Mesendoderm (in vitro differentiated cells): ENCODE measurements around the gene NPM1.
A peak's percentile ranks its signal among the peaks of the same experiment; 100 is the strongest.

Source experiments
- DNase-seq: peaks from one replicate; pipeline ENCODE4 v3.0.0; 2013
- H2AK5ac ChIP-seq: 2 replicates; pipeline ENCODE4 v1.6.1; 2013; ENCODE audit warnings: low read length, inconsistent platforms
- H2BK120ac ChIP-seq: 2 replicates; pipeline ENCODE4 v1.6.1; 2013; ENCODE audit warnings: low read depth, mild to moderate bottlenecking, low read length, moderate library complexity, mixed read lengths
- H2BK15ac ChIP-seq: replicated peaks from 2 replicates; pipeline ENCODE4 v1.6.1; 2013; ENCODE audit warnings: low read depth, mild to moderate bottlenecking, moderate library complexity
- H2BK5ac ChIP-seq: 2 replicates; pipeline ENCODE4 v1.6.1; 2013; ENCODE audit warnings: low read length, inconsistent platforms
- H3K18ac ChIP-seq: 2 replicates; pipeline ENCODE4 v1.6.1; 2013; ENCODE audit warnings: mild to moderate bottlenecking, low read length, mixed read lengths
- H3K23ac ChIP-seq: one replicate; pipeline ENCODE4 v1.6.1; 2013; ENCODE audit warnings: low read length
- H3K27ac ChIP-seq: 2 replicates; pipeline ENCODE4 v1.5.1; 2013; ENCODE audit warnings: low read depth, mild to moderate bottlenecking, inconsistent platforms, low read length, moderate library complexity
- H3K27me3 ChIP-seq: 2 replicates; pipeline ENCODE4 v1.6.1; 2013; ENCODE audit warnings: low read length, control low read depth, mild to moderate bottlenecking, inconsistent platforms; ENCODE audit not compliant: insufficient read depth, poor library complexity
- H3K36me3 ChIP-seq: 2 replicates; pipeline ENCODE4 v1.6.1; 2013; ENCODE audit warnings: low read length, inconsistent platforms; ENCODE audit not compliant: control insufficient read depth, insufficient read depth
- H3K4ac ChIP-seq: one replicate; pipeline ENCODE4 v1.6.1; 2013; ENCODE audit warnings: low read depth, mild to moderate bottlenecking, low read length, moderate library complexity
- H3K4me1 ChIP-seq: 2 replicates; pipeline ENCODE4 v1.6.1; 2013; ENCODE audit warnings: low read depth, low read length, inconsistent platforms; ENCODE audit not compliant: control insufficient read depth
- H3K4me2 ChIP-seq: 2 replicates; pipeline ENCODE4 v1.6.1; 2013; ENCODE audit warnings: low read length
- H3K4me3 ChIP-seq: 2 replicates; pipeline ENCODE4 v1.5.1; 2013; ENCODE audit warnings: mild to moderate bottlenecking, low read length
- H3K56ac ChIP-seq: one replicate; pipeline ENCODE4 v1.6.1; 2013; ENCODE audit warnings: low read length
- H3K79me1 ChIP-seq: 2 replicates; pipeline ENCODE4 v1.6.1; 2013; ENCODE audit warnings: low read length, inconsistent platforms
- H3K79me2 ChIP-seq: 2 replicates; pipeline ENCODE4 v1.6.1; 2013; ENCODE audit warnings: mild to moderate bottlenecking, low read length; ENCODE audit not compliant: control insufficient read depth, insufficient read depth
- H3K9ac ChIP-seq: 2 replicates; pipeline ENCODE4 v1.6.1; 2013; ENCODE audit warnings: low read length, inconsistent platforms
- H4K5ac ChIP-seq: one replicate; pipeline ENCODE4 v1.6.1; 2013; ENCODE audit warnings: low read length
- H4K8ac ChIP-seq: one replicate; pipeline ENCODE4 v1.6.1; 2013; ENCODE audit warnings: low read depth, mild to moderate bottlenecking, control low read depth, low read length, moderate library complexity
- WGBS: extraction: QIAGEN DNeasy Blood & Tissue Kit; methylation state at CpG from one replicate; pipeline ENCODE4 v1.1.7; 2013; ENCODE audit warnings: low lambda C conversion rate, missing lambda C conversion rate; ENCODE audit not compliant: insufficient coverage; ENCODE audit errors: extremely low coverage; 5-methylcytosine and 5-hydroxymethylcytosine counted together

Gene NPM1

DNA sequence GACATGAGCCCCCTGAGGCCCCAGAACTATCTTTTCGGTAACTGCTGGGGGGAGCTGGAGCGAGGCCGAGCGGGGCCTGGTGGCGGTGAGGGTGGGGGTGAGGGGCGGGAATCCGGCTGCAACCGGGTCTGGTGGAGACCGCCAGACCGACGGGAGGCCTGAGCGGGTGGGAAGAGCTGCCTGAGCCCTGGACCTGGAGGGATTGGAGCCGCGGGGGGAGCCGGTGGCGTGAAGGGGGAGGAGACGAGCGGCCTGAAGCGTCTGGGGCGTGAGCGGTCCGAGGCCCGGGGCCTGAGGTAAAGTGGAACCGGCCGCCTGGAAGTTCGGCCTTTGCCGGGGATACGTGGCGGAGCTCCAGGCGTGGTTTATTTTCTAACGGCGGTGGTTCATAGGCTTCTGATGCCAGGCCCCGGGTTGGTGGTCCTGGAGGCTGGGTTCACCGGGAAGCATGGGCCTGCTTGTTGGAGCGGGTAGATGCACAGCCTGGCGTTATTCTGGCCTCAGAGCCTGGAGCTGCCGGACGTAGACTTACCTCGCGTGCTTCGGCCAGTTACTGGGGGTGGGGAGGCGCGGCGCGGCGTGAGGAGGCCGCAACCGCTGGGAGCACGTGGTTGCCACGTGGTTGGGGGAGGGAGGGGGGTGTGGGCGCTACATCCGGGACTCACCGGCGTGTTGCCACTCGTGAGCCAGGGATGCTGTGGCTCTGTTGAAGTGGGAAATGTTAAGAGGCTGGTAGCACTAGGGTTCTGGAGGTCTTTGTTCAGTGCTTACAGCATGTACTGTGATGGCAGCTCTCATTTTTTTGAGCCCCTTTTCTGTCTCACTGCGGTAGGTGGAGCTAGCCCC lies 544 bp downstream of the NPM1 start:
- Histone ChIP-seq H2BK5ac (peak overlapping the region; percentile 41), H3K18ac (peak overlapping the region; percentile 80), H3K4me1 (peaks cover 2% of the 10 kb centered on the region), H3K27ac (peak overlapping the region; percentile 65), H2AK5ac (no peak overlapping the region), H4K8ac (no peak overlapping the region), H3K36me3 (peaks cover 9% of the 10 kb centered on the region), H3K4ac (peak overlapping the region; percentile 65), H3K56ac (peak overlapping the region; percentile 95), H3K27me3 (no peaks in the 10 kb centered on the region), H2BK15ac (no peak overlapping the region), H2BK120ac (no peak overlapping the region), H4K5ac (no peak overlapping the region), H3K23ac (no peak overlapping the region), H3K4me3 (peak overlapping the region; percentile 54), H3K9ac (peak overlapping the region; percentile 98), H3K79me2 (peaks cover 53% of the 10 kb centered on the region), H3K4me2 (peak overlapping the region; percentile 58), H3K79me1 (no peaks in the 10 kb centered on the region)
- peak; percentile 87 for DNase-seq
- WGBS = no CpG with 5 or more reads among the region's 56 CpGs

DNA sequence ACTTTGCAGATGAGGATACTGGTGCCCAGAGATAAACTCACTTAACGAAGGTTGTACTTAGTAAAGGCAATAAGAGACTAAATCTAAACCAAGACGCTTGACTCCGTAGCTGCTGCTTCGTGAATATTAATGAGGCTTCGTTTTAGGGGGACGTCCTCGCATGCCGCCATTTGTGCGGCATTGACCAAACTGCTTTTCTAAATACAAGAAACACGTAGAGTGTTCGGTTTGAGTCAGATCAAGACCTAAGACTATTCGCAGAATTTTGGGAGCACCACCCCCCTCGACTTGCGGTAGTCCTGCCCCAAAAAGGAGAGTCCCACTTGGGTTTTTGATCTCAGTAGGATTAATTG lies 1.1 kb downstream of the NPM1 start:
- no peak for DNase-seq
- peaks cover 2% of the 10 kb centered on the region for H3K4me1 ChIP-seq
- WGBS = no CpG with 5 or more reads among the region's 14 CpGs
- H2AK5ac ChIP-seq = no peak overlapping the region
- no peak overlapping the region for H2BK15ac ChIP-seq
- H4K5ac ChIP-seq = no peak overlapping the region
- peak overlapping the region; percentile 54 for H3K4me3 ChIP-seq
- H3K36me3 ChIP-seq = peaks cover 13% of the 10 kb centered on the region
- H3K18ac ChIP-seq = no peak overlapping the region
- peak overlapping the region; percentile 98 for H3K9ac ChIP-seq
- peak overlapping the region; percentile 7 for H3K4ac ChIP-seq
- no peak overlapping the region for H3K23ac ChIP-seq
- H3K79me2 ChIP-seq = peaks cover 58% of the 10 kb centered on the region
- no peaks in the 10 kb centered on the region for H3K27me3 ChIP-seq
- H2BK5ac ChIP-seq = no peak overlapping the region
- H3K27ac ChIP-seq = no peak overlapping the region
- H4K8ac ChIP-seq = no peak overlapping the region
- H2BK120ac ChIP-seq = no peak overlapping the region
- H3K56ac ChIP-seq = peak overlapping the region; percentile 95
- H3K4me2 ChIP-seq = peak overlapping the region; percentile 58
- H3K79me1 ChIP-seq = no peaks in the 10 kb centered on the region

DNA sequence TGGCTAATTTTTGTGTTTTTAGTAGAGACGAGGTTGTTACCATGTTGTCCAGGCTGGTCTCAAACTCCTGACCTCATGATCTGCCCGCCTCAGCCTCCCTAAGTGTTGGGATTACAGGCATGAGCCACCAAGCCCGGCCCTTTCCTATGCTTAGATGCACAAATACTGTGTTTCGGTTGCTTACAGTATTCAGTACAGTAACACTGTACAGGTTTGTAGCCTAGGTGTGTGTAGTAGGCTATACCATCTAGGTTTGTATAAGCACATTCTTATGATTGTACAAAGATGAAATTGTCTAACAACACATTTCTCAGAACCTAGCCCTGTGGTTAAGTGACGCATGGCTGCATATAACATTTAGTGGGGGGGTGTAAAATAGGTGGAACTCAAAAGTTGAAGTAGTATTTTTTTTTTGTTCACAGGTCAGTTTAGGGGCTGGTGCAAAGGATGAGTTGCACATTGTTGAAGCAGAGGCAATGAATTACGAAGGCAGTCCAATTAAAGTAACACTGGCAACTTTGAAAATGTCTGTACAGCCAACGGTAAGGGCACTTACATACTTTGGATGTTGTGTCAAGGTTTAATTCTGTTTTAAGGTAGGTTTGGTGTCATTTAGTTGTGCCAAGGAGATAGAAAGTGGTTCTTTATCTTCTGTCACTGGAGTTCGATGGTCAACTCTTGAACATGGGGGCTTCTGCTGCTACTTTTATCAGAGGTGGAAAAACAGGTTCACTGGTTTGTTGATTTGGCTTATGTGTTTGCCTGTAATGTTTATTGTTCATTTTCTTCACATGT lies 3.4 kb downstream of the NPM1 start:
- Histone ChIP-seq H3K56ac (peak overlapping the region; percentile 58), H3K4me1 (peaks cover 2% of the 10 kb centered on the region), H3K79me2 (peaks cover 80% of the 10 kb centered on the region), H2AK5ac (no peak overlapping the region), H3K27me3 (no peaks in the 10 kb centered on the region), H3K4me2 (peak overlapping the region; percentile 37), H3K79me1 (no peaks in the 10 kb centered on the region), H2BK120ac (no peak overlapping the region), H3K18ac (no peak overlapping the region), H3K4ac (no peak overlapping the region), H3K23ac (no peak overlapping the region), H3K9ac (peak overlapping the region; percentile 65), H3K36me3 (peaks cover 13% of the 10 kb centered on the region), H2BK15ac (no peak overlapping the region), H3K4me3 (no peak overlapping the region), H3K27ac (no peak overlapping the region), H4K5ac (no peak overlapping the region), H2BK5ac (no peak overlapping the region), H4K8ac (no peak overlapping the region)
- WGBS = no CpG with 5 or more reads among the region's 8 CpGs
- no peak for DNase-seq

DNA sequence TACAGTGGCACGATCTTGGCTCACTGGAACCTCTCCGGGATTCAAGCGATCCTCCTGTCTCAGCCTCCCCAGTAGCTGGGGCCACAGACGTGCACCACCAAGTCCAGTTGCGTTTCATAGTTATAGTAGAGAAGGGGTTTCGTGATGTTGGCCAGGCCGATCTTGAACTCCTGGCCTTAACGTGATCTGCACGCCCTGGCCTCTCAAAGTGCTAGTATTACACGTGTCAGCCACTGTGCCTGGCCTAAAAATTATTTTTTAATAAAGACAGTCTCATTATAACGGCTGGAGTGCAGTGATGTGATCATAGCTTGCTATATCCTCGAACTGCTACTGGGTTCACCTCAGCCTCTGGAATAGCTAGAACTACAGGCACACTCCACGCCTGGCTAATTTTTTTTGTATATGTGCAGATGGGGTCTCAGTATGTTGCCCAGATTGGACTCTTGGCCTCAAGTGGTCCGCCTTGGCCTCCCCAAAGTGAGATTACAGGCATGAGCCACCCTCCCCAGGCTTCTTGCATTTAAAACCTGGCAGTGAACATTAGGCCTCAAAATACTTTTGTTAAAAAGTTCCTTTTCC lies 4.4 kb downstream of the NPM1 start:
- Histone ChIP-seq H2BK15ac (no peak overlapping the region), H3K4me3 (no peak overlapping the region), H4K8ac (no peak overlapping the region), H3K23ac (no peak overlapping the region), H3K9ac (peak overlapping the region; percentile 32), H4K5ac (no peak overlapping the region), H3K79me1 (no peaks in the 10 kb centered on the region), H3K18ac (no peak overlapping the region), H3K36me3 (peaks cover 13% of the 10 kb centered on the region), H3K4me1 (peaks cover 2% of the 10 kb centered on the region), H3K4ac (no peak overlapping the region), H2BK120ac (no peak overlapping the region), H3K27me3 (no peaks in the 10 kb centered on the region), H3K4me2 (no peak overlapping the region), H2BK5ac (no peak overlapping the region), H2AK5ac (no peak overlapping the region), H3K79me2 (peaks cover 90% of the 10 kb centered on the region), H3K56ac (peak overlapping the region; percentile 50), H3K27ac (no peak overlapping the region)
- no peak for DNase-seq
- no CpG with 5 or more reads among the region's 14 CpGs for WGBS

DNA sequence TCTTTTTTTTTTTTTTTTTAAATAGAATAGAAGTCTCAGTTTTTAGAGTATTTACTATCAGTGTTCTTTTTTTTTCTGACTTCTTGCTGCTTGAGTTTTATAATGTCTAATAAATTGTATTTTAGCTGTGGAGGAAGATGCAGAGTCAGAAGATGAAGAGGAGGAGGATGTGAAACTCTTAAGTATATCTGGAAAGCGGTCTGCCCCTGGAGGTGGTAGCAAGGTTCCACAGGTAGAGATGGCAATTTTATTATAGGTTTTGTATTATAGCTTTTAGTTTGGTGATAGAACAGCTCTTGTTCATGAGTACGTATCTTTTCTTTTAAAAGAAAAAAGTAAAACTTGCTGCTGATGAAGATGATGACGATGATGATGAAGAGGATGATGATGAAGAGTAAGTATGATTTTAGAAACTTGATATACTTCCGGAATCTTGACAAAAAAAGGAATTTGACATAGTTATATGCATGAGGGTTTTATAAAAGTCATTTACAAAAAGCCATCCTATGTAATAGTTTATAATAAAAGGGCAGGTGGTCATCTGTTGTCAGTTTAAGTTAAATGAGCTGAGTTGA lies 5.0 kb downstream of the NPM1 start:
- Histone ChIP-seq H3K18ac (no peak overlapping the region), H3K4ac (no peak overlapping the region), H3K79me1 (no peaks in the 10 kb centered on the region), H3K23ac (no peak overlapping the region), H3K4me1 (peaks cover 4% of the 10 kb centered on the region), H3K79me2 (peaks cover 96% of the 10 kb centered on the region), H2BK120ac (no peak overlapping the region), H4K8ac (no peak overlapping the region), H3K36me3 (peaks cover 15% of the 10 kb centered on the region), H3K4me3 (no peak overlapping the region), H3K56ac (no peak overlapping the region), H3K27ac (no peak overlapping the region), H2AK5ac (no peak overlapping the region), H3K27me3 (no peaks in the 10 kb centered on the region), H3K4me2 (no peak overlapping the region), H4K5ac (no peak overlapping the region), H2BK15ac (no peak overlapping the region), H3K9ac (no peak overlapping the region), H2BK5ac (no peak overlapping the region)
- no peak for DNase-seq
- 100% methylated on average over 2 of the region's 4 CpGs for WGBS
